ENCODE results near the gene DMRTC2. TPM values are rescaled to one million over a fixed set of nuclear protein-coding genes. Genes with fewer than 3 reads are reported as not detected.

DMRTC2 gene
- polyA plus RNA-seq, 3 donors, result not detected

Other genes starting within 250 kb of the DMRTC2 start
- gene CEACAM4, start 218.0 kb upstream of the DMRTC2 start, polyA plus RNA-seq (ENCODE audit: insufficient read length in 3 of 3), result under 1 TPM in 1 of 3 donors, not detected in 2; 0.12 TPM
- gene CEACAM7, start 156.8 kb upstream of the DMRTC2 start, polyA plus RNA-seq (ENCODE audit: insufficient read length in 3 of 3), result not detected
- gene CEACAM5, start 136.4 kb upstream of the DMRTC2 start, polyA plus RNA-seq (ENCODE audit: insufficient read length in 3 of 3), result under 1 TPM in 1 of 3 donors, not detected in 2; 0.23 TPM
- gene CEACAM6, start 89.5 kb upstream of the DMRTC2 start, polyA plus RNA-seq (ENCODE audit: insufficient read length in 3 of 3), result under 1 TPM; 0.06 to 0.22 (median 0.17) TPM
- under 1 TPM in 2 of 3 donors, not detected in 1; 0.09 to 0.15 TPM for gene CEACAM3, start 48.5 kb upstream of the DMRTC2 start, polyA plus RNA-seq (ENCODE audit: insufficient read length in 3 of 3)
- not detected for gene LYPD4, start 359 bp upstream of the DMRTC2 start, polyA plus RNA-seq (ENCODE audit: insufficient read length in 3 of 3)
- 1,000 to 10,000 TPM; 1,302 to 1,867 (median 1,631) TPM for gene RPS19, start 15.2 kb downstream of the DMRTC2 start, polyA plus RNA-seq (ENCODE audit: insufficient read length in 3 of 3)
- gene CD79A, start 32.2 kb downstream of the DMRTC2 start, polyA plus RNA-seq (ENCODE audit: insufficient read length in 3 of 3), result 1 to 10 TPM in 2 of 3 donors, under 1 TPM in 1; 0.53 to 1.7 (median 1.6) TPM
- 10 to 100 TPM; 40.1 to 63.7 (median 50.7) TPM for gene ARHGEF1, start 38.1 kb downstream of the DMRTC2 start, polyA plus RNA-seq (ENCODE audit: insufficient read length in 3 of 3)
- gene ERFL, start 83.4 kb downstream of the DMRTC2 start, polyA plus RNA-seq (ENCODE audit: insufficient read length in 3 of 3), result under 1 TPM; 0.06 to 0.21 (median 0.12) TPM
- 10 to 100 TPM; 47.5 to 85.4 (median 81.1) TPM for gene RABAC1, start 114.3 kb downstream of the DMRTC2 start, polyA plus RNA-seq (ENCODE audit: insufficient read length in 3 of 3)
- gene ATP1A3, start 149.2 kb downstream of the DMRTC2 start, polyA plus RNA-seq (ENCODE audit: insufficient read length in 3 of 3), result under 1 TPM in 2 of 3 donors, not detected in 1; 0.39 to 0.99 TPM
- 10 to 100 TPM; 19.0 to 33.6 (median 23.2) TPM for gene GRIK5, start 225.2 kb downstream of the DMRTC2 start, polyA plus RNA-seq (ENCODE audit: insufficient read length in 3 of 3)
- 10 to 100 TPM; 11.2 to 18.4 (median 15.4) TPM for gene ZNF574, start 231.1 kb downstream of the DMRTC2 start, polyA plus RNA-seq (ENCODE audit: insufficient read length in 3 of 3)

Data from renal cortex interstitium (tissue), 3 donors.